NCI-H446 (cell line): ENCODE measurements around the gene MAN1B1.
"Not testable (repeated sequence)": the region's sequence is repeated elsewhere in the genome, so short reads cannot be mapped to it uniquely, and the experiment has no call there.

Experiments
- DNase-seq, 2 experiments: peaks; one replicate each; lab custom pipeline; 2025; lab: John Stamatoyannopoulos, UW

Gene MAN1B1

DNA sequence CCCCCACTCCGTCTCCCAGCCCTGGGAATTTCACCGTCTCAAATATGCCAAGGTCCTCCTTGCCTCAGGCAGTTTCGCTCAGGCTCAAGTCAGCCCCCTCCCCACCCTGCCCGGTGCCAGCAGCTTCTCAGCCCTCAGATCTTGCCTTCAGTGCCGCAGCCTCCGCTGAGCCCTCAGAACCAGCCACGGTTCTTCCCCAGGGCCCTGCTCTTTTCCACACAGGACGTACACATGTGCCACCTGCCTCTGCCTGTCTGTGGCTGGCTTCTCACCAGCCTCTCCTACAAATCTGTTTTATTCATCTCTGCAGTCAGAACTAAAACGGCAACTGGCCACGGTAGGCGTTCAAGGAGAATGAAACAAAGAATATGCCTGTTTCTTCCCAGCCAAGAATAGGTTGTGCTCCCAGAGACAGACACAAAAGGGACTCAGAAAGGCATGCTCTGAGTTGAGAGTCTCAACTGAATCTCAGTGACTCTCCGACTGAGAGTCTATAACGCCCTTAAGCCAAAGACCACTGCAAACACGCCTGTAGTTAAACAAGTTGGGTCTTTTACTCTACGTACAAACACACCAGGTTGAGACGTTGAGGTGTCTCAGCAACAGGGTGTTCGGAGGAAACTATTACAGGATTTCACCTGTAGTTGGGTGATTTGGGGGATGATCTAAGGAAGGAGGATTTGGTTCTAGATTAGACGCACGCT, 41.5 kb downstream of the MAN1B1 start:
- DNase-seq, result no peak

- no peak for DNase-seq
Observed at GRCh38 chr9:137128862-137129455, 42.2 kb downstream of the MAN1B1 start.

DNA sequence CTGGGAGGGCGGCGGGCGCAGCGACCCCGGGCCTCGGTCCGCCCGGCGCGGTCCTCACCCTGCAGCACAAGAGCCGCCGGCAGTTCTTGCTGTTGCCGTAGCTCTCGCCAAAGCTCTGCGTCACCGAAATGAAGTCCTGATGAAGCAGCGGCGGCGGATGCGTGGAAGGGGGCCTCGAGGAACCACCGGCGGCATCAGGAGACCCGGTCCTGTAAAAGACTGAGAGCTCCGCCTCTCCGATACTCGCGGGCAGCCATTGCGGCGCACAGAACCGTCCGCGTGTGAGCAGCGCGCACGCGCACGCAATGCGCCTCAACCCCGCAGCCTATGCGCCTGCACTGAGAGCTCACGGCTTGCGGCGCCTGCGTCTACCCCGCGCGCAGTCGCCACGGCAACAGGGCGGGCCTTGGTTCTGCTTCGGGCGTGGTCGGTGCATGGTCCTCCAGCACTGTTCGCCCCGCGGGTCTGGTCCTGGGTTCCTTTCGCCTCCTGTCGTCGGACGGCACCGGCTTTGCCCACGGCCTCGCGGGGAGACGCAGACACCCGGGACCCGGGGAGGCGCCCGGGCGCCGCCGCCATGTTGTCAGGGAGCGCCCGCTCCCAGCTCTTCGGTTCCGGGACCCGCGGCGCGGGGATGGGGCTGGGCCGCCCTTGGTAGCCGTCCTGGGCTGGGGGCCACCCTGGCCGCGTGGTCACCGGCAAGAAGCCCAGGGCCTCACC, 42.8 kb downstream of the MAN1B1 start:
- DNase-seq, result peak; percentile 65 to 89

- DNase-seq, result no peak
Observed at GRCh38 chr9:137130176-137130755, 43.5 kb downstream of the MAN1B1 start.

DNA sequence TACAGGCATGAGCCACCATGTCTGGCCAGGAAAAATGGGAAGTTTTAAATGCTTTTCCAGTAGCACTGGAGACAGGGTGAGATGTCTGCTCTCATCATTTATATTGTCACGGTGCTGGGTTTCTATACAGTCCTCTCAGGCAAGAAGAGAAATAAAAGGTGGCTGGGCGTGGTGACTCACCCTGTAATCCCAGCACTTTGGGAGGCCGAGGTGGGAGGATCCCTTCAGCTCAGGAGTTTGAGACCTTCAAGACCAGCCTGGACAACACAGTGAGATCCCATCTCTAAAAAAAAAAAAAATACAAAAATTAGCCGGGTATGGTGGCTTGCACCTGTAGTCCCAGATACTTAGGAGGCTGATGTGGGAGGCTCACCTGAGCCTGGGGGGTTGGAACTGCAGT, 47.4 kb downstream of the MAN1B1 start:
- DNase-seq, result no peak

GRCh38 chr9:137135154-137135553, 48.4 kb downstream of the MAN1B1 start:
- not testable (repeated sequence) for DNase-seq

GRCh38 chr9:137136261-137136880, 49.6 kb downstream of the MAN1B1 start:
- no peak for DNase-seq

DNA sequence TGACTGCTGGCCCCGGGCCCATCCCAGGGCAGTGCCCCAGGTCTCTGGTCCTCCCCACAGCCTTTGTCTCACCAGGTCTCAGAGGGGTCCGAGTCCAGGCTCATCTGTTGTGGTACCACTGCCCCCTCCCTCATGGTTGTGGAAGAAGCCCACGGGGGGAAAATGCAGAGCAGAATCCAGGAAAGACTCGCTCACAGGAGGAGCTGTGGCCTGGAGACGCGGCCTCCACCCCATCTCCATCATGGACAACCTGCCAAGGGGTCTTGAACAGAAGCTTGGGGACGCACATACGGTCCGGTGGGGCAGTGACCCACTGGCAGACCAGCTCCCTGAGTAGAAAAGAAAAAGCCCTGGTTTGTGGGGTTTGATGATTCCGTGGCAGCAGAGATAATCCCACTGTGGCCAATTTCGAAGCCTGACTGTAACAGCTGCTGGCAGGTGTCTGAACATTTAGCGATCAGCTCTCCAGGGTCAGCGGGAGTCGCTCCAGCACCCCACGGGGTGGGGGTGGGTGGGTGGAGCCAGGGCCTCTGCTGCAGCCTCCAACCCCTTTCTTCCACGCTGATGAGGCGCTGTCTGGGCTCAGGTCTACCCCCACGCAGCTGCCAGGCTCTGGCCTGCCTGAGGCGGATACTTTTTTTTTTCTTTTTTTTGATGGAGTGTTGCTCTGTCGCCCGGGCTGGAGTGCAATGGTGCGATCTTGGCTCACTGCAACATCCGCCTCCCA, 50.3 kb downstream of the MAN1B1 start:
- no peak for DNase-seq

GRCh38 chr9:137138058-137138721, 51.4 kb downstream of the MAN1B1 start:
- DNase-seq, result no peak

GRCh38 chr9:137138722-137139467, 52.1 kb downstream of the MAN1B1 start, which contains the start of gene GRIN1:
GRIN1 (plus strand) TSS chr9:137139154; CDS start chr9:137139487, 333 bp downstream.
- DNase-seq, result no peak

DNA sequence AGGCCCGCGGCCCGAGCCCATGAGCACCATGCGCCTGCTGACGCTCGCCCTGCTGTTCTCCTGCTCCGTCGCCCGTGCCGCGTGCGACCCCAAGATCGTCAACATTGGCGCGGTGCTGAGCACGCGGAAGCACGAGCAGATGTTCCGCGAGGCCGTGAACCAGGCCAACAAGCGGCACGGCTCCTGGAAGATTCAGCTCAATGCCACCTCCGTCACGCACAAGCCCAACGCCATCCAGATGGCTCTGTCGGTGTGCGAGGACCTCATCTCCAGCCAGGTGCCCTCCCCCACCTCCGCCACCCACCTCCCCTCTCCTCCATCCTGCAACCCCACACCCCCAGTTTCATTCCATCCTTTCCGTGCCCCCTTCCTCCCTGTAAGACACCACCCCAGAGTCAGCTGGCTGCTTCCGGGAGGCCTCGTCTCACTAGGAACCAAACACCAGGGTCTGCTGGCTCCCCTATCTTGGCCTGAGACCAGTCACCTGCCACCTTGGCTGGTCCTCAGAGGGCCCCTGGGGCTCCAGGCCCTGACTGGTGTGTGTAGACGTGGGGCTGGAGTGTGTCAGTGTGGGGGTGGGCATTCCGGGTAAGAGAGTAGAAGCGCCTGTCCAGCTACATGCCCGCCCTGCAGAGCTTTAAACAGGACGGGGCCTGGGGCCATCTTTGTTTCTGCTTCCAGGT, 52.8 kb downstream of the MAN1B1 start:
- DNase-seq, result no peak

DNA sequence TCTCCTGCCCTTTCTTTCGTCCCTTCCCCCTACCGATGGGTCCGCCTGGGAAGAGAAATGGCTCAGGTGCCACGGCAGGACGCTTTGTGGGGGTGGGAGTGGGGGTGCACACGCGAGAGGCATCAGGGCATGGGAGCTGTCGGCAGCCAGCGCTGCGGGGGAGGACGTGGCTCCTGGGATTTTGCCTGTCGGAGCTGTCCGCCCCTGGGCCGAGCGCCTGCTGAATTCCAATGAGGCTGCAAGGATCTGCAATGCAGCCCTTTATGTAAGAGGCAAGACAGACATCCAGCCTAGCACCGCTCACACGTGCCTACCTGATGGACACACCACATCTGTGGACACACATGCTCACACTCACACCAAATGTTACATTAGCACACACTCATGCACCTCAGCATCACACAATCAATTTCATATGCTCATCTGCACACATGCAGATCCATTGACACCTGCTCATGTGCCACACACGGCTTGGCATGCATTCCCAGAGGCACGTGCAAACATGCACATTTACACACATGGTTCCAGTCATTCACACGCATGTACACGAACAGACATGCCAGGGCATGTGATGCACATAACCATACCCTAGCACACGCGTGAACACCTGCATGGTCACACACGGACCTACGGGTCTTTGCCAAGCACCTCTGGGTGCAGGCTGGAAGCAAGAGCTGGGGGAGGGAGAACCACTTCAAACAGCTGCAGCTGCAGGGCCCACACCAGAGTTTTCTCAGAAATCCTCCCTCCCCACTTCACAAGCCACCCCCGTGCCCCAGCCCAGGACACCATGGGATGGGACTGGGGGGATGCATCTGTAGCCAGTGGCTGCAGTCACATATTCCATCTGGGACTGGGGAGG, 53.6 kb downstream of the MAN1B1 start:
- DNase-seq, result no peak

- no peak for DNase-seq
Observed at GRCh38 chr9:137141050-137141810, 54.4 kb downstream of the MAN1B1 start.

GRCh38 chr9:137141976-137142936, 55.5 kb downstream of the MAN1B1 start:
- no peak for DNase-seq

DNA sequence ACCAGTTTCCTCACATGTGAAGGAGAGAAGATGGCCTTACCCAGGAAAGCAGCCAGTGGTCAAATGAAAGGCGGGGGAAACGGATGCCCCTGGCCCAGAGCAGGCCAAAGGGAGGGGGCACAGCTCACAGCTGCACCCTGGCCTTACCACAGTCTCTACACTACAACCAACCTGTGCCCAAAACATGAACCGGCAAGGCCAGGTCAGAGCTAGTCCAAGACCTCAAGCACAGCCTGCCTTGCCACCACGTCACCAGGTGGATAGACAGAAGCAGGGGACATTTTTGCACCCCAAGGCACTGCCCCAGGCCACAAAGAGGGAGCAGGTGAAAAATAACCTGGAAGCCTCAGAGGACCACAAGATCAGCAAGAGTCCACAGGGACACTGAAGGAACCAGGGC, 56.7 kb downstream of the MAN1B1 start:
- no peak for DNase-seq

DNA sequence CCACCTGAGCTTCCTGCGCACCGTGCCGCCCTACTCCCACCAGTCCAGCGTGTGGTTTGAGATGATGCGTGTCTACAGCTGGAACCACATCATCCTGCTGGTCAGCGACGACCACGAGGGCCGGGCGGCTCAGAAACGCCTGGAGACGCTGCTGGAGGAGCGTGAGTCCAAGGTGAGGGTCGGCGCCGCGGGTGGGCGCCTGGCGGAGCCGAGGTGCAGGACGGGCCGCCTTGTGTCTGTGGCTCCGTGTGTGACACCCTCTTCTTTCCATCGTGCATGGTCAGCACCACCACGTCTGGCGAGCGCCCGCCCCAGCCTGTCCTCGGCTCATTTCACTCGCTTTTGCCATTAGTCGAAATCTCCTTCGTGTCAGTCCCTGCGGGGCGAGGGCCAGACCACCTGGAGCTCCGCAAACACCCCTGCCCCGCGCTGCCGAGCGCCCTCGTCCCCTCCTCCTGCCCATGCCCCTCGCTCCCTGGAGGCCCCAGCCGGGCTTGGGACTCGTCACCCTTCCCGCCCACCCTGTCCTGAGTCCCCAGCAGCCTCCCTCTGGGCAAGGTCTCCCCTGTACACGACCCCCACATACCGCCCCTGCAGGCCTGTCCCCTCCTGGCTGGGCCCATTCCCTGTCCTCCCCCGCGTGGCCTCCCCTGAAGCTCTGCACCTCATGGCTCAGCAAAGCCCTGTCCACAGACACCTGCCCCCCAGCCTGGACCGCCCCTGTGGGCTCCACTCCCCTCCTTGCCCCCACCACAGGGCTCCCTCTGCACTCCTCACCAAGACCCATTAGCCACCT, 59.1 kb downstream of the MAN1B1 start:
- no peak for DNase-seq
